Measurements from ENCODE around the gene SPATA25. TPM values are rescaled to one million over a fixed set of nuclear protein-coding genes. Genes with fewer than 3 reads are reported as not detected.

SPATA25 gene
- total RNA-seq, 1 experiment from 2014 or later = 0.40 TPM

DNA sequence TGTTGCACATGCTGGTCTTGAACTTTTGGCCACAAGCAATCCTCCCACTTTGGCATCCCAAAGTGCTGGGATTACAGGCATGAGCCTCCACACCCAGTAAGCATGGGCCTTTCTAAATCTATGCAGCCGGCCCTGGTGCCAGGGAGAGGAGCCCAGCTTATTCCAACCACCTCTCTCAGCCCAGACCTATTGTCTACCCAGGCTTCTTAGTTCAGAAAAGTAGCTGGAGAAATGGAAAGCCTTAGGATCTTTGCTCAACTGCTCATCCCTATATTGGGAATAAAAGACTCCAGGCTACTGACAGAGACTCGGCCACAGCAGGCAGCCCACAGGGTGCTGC, 39.3 kb upstream of the SPATA25 start:
- ChIA-PET CTCF (no interaction called here), POLR2A (ENCODE audit: unreplicated experiment) (no interaction called here)
- Histone ChIP-seq H4K20me1 (ENCODE audit: low read length) (no peaks in the 10 kb centered on the region), H3K79me2 (ENCODE audit: low read length) (no peaks in the 10 kb centered on the region), H3K9me2 (replicated peaks; ENCODE audit: low read length) (no peaks in the 10 kb centered on the region), H3K27ac (ENCODE audit: low read length) (no peak overlapping the region), H2AFZ (ENCODE audit: low read length) (no peak overlapping the region), H3K9me3 (ENCODE audit: low read length) (no peaks in the 10 kb centered on the region), H3K36me3 (ENCODE audit: low read depth, low read length) (no peaks in the 10 kb centered on the region), H3K4me1 (ENCODE audit: insufficient read depth, low read length) (peaks cover 4% of the 10 kb centered on the region), H3K4me2 (ENCODE audit: low read length) (no peak overlapping the region), H3K4me3 (ENCODE audit: low read length) (no peak overlapping the region), H3K9ac (ENCODE audit: low read length) (no peak overlapping the region), H3F3A (ENCODE audit: low read length, unreplicated experiment) (no peaks in the 10 kb centered on the region), H3K27me3 (ENCODE audit: low read length) (no peaks in the 10 kb centered on the region)
- BruUV-seq (replicated peaks) = no TSS peak
- ATAC-seq = no peak
- no peak for DNase-seq
- TF ChIP-seq EZH2 (IDR thresholded peaks at IDR 0.05; ENCODE audit: low read length, unreplicated experiment) (no peak), EZH2phosphoT487 (IDR thresholded peaks at IDR 0.05; ENCODE audit: borderline replicate concordance, low read length) (no peak)
- TF ChIP-seq, protein P1, sequence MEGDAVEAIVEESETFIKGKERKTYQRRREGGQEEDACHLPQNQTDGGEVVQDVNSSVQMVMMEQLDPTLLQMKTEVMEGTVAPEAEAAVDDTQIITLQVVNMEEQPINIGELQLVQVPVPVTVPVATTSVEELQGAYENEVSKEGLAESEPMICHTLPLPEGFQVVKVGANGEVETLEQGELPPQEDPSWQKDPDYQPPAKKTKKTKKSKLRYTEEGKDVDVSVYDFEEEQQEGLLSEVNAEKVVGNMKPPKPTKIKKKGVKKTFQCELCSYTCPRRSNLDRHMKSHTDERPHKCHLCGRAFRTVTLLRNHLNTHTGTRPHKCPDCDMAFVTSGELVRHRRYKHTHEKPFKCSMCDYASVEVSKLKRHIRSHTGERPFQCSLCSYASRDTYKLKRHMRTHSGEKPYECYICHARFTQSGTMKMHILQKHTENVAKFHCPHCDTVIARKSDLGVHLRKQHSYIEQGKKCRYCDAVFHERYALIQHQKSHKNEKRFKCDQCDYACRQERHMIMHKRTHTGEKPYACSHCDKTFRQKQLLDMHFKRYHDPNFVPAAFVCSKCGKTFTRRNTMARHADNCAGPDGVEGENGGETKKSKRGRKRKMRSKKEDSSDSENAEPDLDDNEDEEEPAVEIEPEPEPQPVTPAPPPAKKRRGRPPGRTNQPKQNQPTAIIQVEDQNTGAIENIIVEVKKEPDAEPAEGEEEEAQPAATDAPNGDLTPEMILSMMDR (conservative IDR thresholded peaks at IDR 0.05; ENCODE audit: low read depth, low read length) = no peak
- intact Hi-C loops (cut with micrococcal nuclease) = no loop called here

DNA sequence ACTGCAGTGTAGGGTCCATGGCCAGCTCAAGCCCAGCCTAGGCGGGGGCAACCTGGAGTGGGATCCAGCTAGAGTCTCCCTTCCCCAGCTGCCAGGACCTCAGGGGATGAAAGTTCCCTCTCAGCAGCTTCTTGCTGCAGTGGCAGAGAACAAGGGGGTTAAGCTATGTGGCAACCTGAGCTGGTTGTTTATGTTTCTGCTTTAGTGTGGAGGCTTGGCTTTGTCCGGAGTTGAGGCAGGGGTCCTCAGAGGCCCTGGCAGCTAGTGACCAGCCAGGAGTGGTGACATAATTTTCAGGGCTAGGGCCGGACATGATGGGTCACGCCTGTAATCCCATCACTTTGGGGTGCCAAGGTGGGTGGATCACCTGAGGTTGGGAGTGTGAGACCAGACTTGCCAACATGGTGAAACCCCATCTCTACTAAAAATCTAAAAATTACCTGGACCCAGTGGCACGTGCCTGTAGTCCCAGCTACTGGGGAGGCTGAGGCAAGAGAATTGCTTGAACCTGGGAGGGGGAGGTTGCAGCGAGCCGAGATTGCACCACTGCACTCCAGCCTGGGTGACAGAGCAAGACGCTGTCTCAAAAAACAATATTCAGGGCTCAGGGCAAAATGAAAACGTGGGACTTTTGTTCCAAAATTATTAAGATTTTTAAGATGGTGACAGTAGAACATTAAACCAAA, 38.5 kb upstream of the SPATA25 start:
- TF ChIP-seq EZH2 (IDR thresholded peaks at IDR 0.05; ENCODE audit: low read length, unreplicated experiment) (no peak), EZH2phosphoT487 (IDR thresholded peaks at IDR 0.05; ENCODE audit: borderline replicate concordance, low read length) (no peak)
- TF ChIP-seq, protein P1 (conservative IDR thresholded peaks at IDR 0.05; ENCODE audit: low read depth, low read length) = no peak
- intact Hi-C loops (cut with micrococcal nuclease) = no loop called here
- Histone ChIP-seq H3K27ac (ENCODE audit: low read length) (no peak overlapping the region), H2AFZ (ENCODE audit: low read length) (no peak overlapping the region), H3K9me3 (ENCODE audit: low read length) (no peaks in the 10 kb centered on the region), H3K79me2 (ENCODE audit: low read length) (no peaks in the 10 kb centered on the region), H4K20me1 (ENCODE audit: low read length) (no peaks in the 10 kb centered on the region), H3K4me1 (ENCODE audit: insufficient read depth, low read length) (peaks cover 8% of the 10 kb centered on the region), H3K9ac (ENCODE audit: low read length) (no peak overlapping the region), H3K4me2 (ENCODE audit: low read length) (no peak overlapping the region), H3K36me3 (ENCODE audit: low read depth, low read length) (no peaks in the 10 kb centered on the region), H3F3A (ENCODE audit: low read length, unreplicated experiment) (no peaks in the 10 kb centered on the region), H3K9me2 (replicated peaks; ENCODE audit: low read length) (no peaks in the 10 kb centered on the region), H3K27me3 (ENCODE audit: low read length) (no peaks in the 10 kb centered on the region), H3K4me3 (ENCODE audit: low read length) (no peak overlapping the region)
- ChIA-PET POLR2A (ENCODE audit: unreplicated experiment) (interaction anchor here (0.6 kb wide), 1 partner anchor 152 kb away, joined by 4 read pairs; no protein-coding TSS in a partner anchor), CTCF (no interaction called here)
- BruUV-seq (replicated peaks) = no TSS peak
- no peak for DNase-seq
- ATAC-seq = no peak
